Measurements from ENCODE around the gene ARL4D.
"Not testable (repeated sequence)": the region's sequence is repeated elsewhere in the genome, so short reads cannot be mapped to it uniquely, and the experiment has no call there.

ARL4D gene

GRCh38 chr17:43416998-43417890, 18.5 kb downstream of the ARL4D start:
- peak overlapping the region; percentile 62 to 89 for H3K27ac ChIP-seq
- no peak for TF ChIP-seq CTCF (IDR thresholded peaks at IDR 0.05)
- peak overlapping the region; percentile 44 for H3K4me3 ChIP-seq
- DNase-seq (ENCODE audit: low spot score): peak; percentile 83

GRCh38 chr17:43418441-43419374, 19.9 kb downstream of the ARL4D start:
- Histone ChIP-seq H3K27ac (peak overlapping the region; percentile 62 to 89), H3K4me3 (no peak overlapping the region)
- DNase-seq (ENCODE audit: low spot score): peak; percentile 82
- no peak for TF ChIP-seq CTCF (IDR thresholded peaks at IDR 0.05)

GRCh38 chr17:43419375-43419882, 20.6 kb downstream of the ARL4D start:
- not testable (repeated sequence) for DNase-seq (ENCODE audit: low spot score); H3K4me3 ChIP-seq
- peak overlapping the region; percentile 35 to 89 for H3K27ac ChIP-seq

- no peak for DNase-seq (ENCODE audit: low spot score)
- H3K4me3 ChIP-seq: no peak overlapping the region
- H3K27ac ChIP-seq: no peak overlapping the region
- TF ChIP-seq CTCF (IDR thresholded peaks at IDR 0.05): no peak
These were observed 25.1 kb downstream of the ARL4D start for GRCh38 chr17:43423777-43424455.

- no peak for DNase-seq (ENCODE audit: low spot score)
- Histone ChIP-seq H3K4me3 (no peak overlapping the region), H3K27ac (no peak overlapping the region)
- no peak for TF ChIP-seq CTCF (IDR thresholded peaks at IDR 0.05)
These were observed 28.7 kb downstream of the ARL4D start for GRCh38 chr17:43427362-43428043.

- H3K27ac ChIP-seq: no peak overlapping the region
- DNase-seq (ENCODE audit: low spot score): no peak
- TF ChIP-seq CTCF (IDR thresholded peaks at IDR 0.05): no peak
- H3K4me3 ChIP-seq: no peak overlapping the region
These were observed 29.7 kb downstream of the ARL4D start for GRCh38 chr17:43428524-43428923.
